ENCODE measurements around the gene NDUFAB1. TPM values are rescaled to one million over a fixed set of nuclear protein-coding genes. Genes with fewer than 3 reads are reported as not detected.

Gene NDUFAB1
- polyA plus RNA-seq, 2 of the 4 experiments (the other 2 are of a cell fraction): 167 to 277 TPM

DNA sequence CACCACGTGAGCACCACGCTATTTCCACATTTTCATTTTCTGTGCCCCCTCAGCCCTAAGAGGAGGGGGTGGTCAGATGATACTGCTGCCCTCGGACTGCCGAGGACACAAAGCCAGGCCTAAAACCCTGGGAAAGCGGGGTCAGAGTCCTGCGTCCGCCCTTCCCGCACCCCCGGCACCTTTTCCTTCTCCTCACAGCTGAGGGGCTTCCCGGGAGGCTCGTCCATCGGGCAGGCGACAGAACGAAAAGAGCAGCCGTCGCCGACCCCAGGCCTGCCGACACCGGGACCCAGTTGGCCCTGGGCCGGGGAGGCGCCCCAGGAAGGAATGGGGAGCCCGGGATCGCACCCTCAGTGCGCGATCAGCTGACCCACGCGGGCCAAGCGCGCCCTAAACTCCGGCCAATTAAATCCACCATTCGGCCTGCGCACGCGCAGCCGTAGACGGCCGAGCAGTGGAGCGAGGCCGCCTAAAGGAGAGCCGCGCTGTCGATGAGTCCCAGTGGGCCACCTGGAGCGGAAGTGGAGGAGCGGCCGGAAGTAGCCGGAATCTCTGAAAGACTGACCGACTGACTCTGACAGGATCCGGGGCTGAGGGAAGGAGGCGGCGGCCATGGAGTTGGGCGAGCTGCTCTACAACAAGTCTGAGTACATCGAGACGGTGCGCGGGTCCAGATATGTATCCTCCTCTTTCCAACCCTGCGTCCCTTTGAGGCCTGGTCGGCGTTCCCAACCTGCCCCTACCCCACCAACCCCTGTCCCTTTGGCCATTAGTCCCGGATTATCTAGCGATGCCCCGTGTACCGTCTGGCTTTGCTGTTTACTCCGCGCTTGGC is 45.0 kb upstream of the NDUFAB1 start, which contains the start of the genes DCTN5 and PALB2:
DCTN5 (plus strand) TSS at position 536 of the 835 bp plus-strand sequence; CDS start at position 613, 77 bp downstream.
PALB2 (minus strand) TSS at position 380 of the 835 bp plus-strand sequence; CDS start at position 227, 153 bp downstream.
- Histone ChIP-seq H3K4me2 (peak within 1 kb of the TSS; percentile 99), H3K27ac (peak within 1 kb of the TSS; percentile 79 to 97), H3K4me1 (peaks cover 16% of the 10 kb centered on the region; the same call in 2 of the 3 replicates), H3K9me3 (no peaks in the 10 kb centered on the region), H3K4me3 (peak within 1 kb of the TSS; percentile 84)
- DNase-seq (ENCODE audit: low read depth in 1 of 2, low spot score in 1 of 2): peak; percentile 95
- no peak for FAIRE-seq
- CTCF ChIA-PET: interaction anchor here (0.7 to 1.8 kb wide), 6 partner anchors 8 to 45 kb away, joined by 3 to 8 read pairs (median 3); partner anchors contain the start of gene NDUFAB1
- POLR2A ChIA-PET: no interaction called here
- WGBS (ENCODE audit: missing lambda C conversion rate): 2% methylated on average over 56 of the region's 64 CpGs
- ATAC-seq: peak; percentile 100
- TF ChIP-seq RCOR1 (IDR thresholded peaks at IDR 0.05; ENCODE audit: low read depth, low read length) (no peak), EP300 (IDR thresholded peaks at IDR 0.05) (no peak), KDM5A (IDR thresholded peaks at IDR 0.05) (peak; percentile 80), EHMT2 (IDR thresholded peaks at IDR 0.05; ENCODE audit: low read depth) (no peak), ZC3H11A (IDR thresholded peaks at IDR 0.05) (no peak), RNF2 (IDR thresholded peaks at IDR 0.05; ENCODE audit: borderline replicate concordance, low read depth) (no peak), NFE2L2 (conservative IDR thresholded peaks at IDR 0.05; ENCODE audit: low read length) (no peak), POLR2AphosphoS2 (conservative IDR thresholded peaks at IDR 0.05; ENCODE audit: low read length) (no peak), HOXB5 (CRISPR knock-in tag; IDR thresholded peaks at IDR 0.05) (no peak), MAZ (IDR thresholded peaks at IDR 0.05; ENCODE audit: borderline replicate concordance, low read depth, low read length) (no peak), CBX8 (IDR thresholded peaks at IDR 0.05) (no peak), TP53 (CRISPR knock-in tag; IDR thresholded peaks at IDR 0.05) (no peak), JUN (IDR thresholded peaks at IDR 0.05) (peak; percentile 63 to 64; a peak in 3 of 5 replicates), CEBPB (IDR thresholded peaks at IDR 0.05) (no peak), KDM1A (IDR thresholded peaks at IDR 0.05; ENCODE audit: low read depth) (no peak), CHD2 (IDR thresholded peaks at IDR 0.05; ENCODE audit: low read length, partially characterized antibody) (no peak), MYC (IDR thresholded peaks at IDR 0.05; ENCODE audit: borderline replicate concordance, low read length) (peak; percentile 84), RARB (CRISPR knock-in tag; IDR thresholded peaks at IDR 0.05) (no peak), FOXS1 (CRISPR knock-in tag; IDR thresholded peaks at IDR 0.05) (no peak), FOSL2 (IDR thresholded peaks at IDR 0.05) (no peak), FOSL2 (CRISPR knock-in tag; IDR thresholded peaks at IDR 0.05) (no peak), RFX5 (IDR thresholded peaks at IDR 0.05) (no peak), CHD4 (IDR thresholded peaks at IDR 0.05; ENCODE audit: borderline replicate concordance) (no peak), SMC3 (IDR thresholded peaks at IDR 0.05) (no peak), POLR2A (IDR thresholded peaks at IDR 0.05; ENCODE audit: low read length) (peak; percentile 57), ZFP36 (IDR thresholded peaks at IDR 0.05; ENCODE audit: borderline replicate concordance, partially characterized antibody) (no peak), CBX2 (IDR thresholded peaks at IDR 0.05; ENCODE audit: borderline replicate concordance, low read depth) (no peak)
- TF ChIP-seq, protein P1, sequence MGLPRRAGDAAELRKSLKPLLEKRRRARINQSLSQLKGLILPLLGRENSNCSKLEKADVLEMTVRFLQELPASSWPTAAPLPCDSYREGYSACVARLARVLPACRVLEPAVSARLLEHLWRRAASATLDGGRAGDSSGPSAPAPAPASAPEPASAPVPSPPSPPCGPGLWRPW (IDR thresholded peaks at IDR 0.05): no peak
- TF ChIP-seq, protein P2, sequence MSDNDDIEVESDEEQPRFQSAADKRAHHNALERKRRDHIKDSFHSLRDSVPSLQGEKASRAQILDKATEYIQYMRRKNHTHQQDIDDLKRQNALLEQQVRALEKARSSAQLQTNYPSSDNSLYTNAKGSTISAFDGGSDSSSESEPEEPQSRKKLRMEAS (IDR thresholded peaks at IDR 0.05): peak; percentile 92
- TF ChIP-seq, protein P3, sequence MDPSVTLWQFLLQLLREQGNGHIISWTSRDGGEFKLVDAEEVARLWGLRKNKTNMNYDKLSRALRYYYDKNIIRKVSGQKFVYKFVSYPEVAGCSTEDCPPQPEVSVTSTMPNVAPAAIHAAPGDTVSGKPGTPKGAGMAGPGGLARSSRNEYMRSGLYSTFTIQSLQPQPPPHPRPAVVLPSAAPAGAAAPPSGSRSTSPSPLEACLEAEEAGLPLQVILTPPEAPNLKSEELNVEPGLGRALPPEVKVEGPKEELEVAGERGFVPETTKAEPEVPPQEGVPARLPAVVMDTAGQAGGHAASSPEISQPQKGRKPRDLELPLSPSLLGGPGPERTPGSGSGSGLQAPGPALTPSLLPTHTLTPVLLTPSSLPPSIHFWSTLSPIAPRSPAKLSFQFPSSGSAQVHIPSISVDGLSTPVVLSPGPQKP (IDR thresholded peaks at IDR 0.05; ENCODE audit: low read depth, low read length): no peak
- TF ChIP-seq, protein P4, sequence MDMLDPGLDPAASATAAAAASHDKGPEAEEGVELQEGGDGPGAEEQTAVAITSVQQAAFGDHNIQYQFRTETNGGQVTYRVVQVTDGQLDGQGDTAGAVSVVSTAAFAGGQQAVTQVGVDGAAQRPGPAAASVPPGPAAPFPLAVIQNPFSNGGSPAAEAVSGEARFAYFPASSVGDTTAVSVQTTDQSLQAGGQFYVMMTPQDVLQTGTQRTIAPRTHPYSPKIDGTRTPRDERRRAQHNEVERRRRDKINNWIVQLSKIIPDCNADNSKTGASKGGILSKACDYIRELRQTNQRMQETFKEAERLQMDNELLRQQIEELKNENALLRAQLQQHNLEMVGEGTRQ (IDR thresholded peaks at IDR 0.05): peak; percentile 84
- TF ChIP-seq, protein P5, sequence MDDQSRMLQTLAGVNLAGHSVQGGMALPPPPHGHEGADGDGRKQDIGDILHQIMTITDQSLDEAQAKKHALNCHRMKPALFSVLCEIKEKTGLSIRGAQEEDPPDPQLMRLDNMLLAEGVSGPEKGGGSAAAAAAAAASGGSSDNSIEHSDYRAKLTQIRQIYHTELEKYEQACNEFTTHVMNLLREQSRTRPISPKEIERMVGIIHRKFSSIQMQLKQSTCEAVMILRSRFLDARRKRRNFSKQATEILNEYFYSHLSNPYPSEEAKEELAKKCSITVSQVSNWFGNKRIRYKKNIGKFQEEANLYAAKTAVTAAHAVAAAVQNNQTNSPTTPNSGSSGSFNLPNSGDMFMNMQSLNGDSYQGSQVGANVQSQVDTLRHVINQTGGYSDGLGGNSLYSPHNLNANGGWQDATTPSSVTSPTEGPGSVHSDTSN (IDR thresholded peaks at IDR 0.05): no peak
- TF ChIP-seq, protein P6, sequence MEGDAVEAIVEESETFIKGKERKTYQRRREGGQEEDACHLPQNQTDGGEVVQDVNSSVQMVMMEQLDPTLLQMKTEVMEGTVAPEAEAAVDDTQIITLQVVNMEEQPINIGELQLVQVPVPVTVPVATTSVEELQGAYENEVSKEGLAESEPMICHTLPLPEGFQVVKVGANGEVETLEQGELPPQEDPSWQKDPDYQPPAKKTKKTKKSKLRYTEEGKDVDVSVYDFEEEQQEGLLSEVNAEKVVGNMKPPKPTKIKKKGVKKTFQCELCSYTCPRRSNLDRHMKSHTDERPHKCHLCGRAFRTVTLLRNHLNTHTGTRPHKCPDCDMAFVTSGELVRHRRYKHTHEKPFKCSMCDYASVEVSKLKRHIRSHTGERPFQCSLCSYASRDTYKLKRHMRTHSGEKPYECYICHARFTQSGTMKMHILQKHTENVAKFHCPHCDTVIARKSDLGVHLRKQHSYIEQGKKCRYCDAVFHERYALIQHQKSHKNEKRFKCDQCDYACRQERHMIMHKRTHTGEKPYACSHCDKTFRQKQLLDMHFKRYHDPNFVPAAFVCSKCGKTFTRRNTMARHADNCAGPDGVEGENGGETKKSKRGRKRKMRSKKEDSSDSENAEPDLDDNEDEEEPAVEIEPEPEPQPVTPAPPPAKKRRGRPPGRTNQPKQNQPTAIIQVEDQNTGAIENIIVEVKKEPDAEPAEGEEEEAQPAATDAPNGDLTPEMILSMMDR (IDR thresholded peaks at IDR 0.05): no peak
- TF ChIP-seq, protein P7, sequence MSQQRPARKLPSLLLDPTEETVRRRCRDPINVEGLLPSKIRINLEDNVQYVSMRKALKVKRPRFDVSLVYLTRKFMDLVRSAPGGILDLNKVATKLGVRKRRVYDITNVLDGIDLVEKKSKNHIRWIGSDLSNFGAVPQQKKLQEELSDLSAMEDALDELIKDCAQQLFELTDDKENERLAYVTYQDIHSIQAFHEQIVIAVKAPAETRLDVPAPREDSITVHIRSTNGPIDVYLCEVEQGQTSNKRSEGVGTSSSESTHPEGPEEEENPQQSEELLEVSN (IDR thresholded peaks at IDR 0.05; ENCODE audit: borderline replicate concordance, low read depth): peak; percentile 95
